Prostate gland (tissue), 2 donors: ENCODE results near the gene FBXO3. TPM values are rescaled to one million over a fixed set of nuclear protein-coding genes. Genes with fewer than 3 reads are reported as not detected.
"Not testable (repeated sequence)": the region's sequence is repeated elsewhere in the genome, so short reads cannot be mapped to it uniquely, and the experiment has no call there.

Experiments used
- DNase-seq: peaks from one replicate; pipeline ENCODE4 v3.0.0-alpha.2; 2019; ENCODE audit warnings: low spot score
- H3K27ac ChIP-seq, 2 donors: fragments of 200-600 bp; sonication (generic); 2 replicates each; pipeline ENCODE4 v1.5.1; 2017 to 2019
- H3K27me3 ChIP-seq: fragments of 200-600 bp; sonication (generic); replicated peaks from 2 replicates; pipeline ENCODE4 v1.5.1; 2019; ENCODE audit not compliant: insufficient read depth
- H3K36me3 ChIP-seq, 2 donors: fragments of 200-600 bp; sonication (generic); 1 replicate in 1 of 2; 2 replicates in 1 of 2; pipeline versions ENCODE4 v1.5.1 to v1.8.1; 2017 to 2019
- H3K4me1 ChIP-seq: fragments of 200-600 bp; sonication (generic); replicated peaks from 2 replicates; pipeline ENCODE4 v1.5.1; 2019
- H3K4me3 ChIP-seq, 2 donors: fragments of 200-600 bp; sonication (generic); 2 replicates each; pipeline ENCODE4 v1.5.1; 2017 to 2019
- H3K9me3 ChIP-seq: fragments of 200-600 bp; sonication (generic); 2 replicates; pipeline ENCODE4 v1.5.1; 2017
- CTCF ChIP-seq, 4 experiments: fragments of 200-600 bp in 2 of 4; fragments of 450-650 bp in 2 of 4; sonication (generic) in 2 of 4; IDR thresholded peaks; 1 replicate in 3 of 4; 2 replicates in 1 of 4; pipeline ENCODE4 v1.5.1; 2016 to 2019; ENCODE audit warnings: antibody characterized with exemption in 4 of 4, mild to moderate bottlenecking in 2 of 4, moderate library complexity in 2 of 4
- POLR2A ChIP-seq: fragments of 450-650 bp; IDR thresholded peaks from one replicate; pipeline ENCODE4 v1.6.1; 2016; ENCODE audit warnings: antibody characterized with exemption, mild to moderate bottlenecking
- POLR2AphosphoS5 ChIP-seq: sonication (generic); formaldehyde crosslinking; IDR thresholded peaks from one replicate; pipeline ENCODE4 v1.6.1; 2017; ENCODE audit warnings: antibody characterized with exemption
- WGBS: methylation state at CpG from one replicate; pipeline ENCODE4 v1.1.5; 2018; 5-methylcytosine and 5-hydroxymethylcytosine counted together
- intact Hi-C: fragments of 100-400 bp; cut with DNase I; formaldehyde crosslinking; loops from one replicate; pipeline ENCODE4 v1.14.2; 2022
- total RNA-seq, 2 donors: library from RNA; depleted of rRNA; stranded (reverse); fragments of >200 nt; gene quantifications; one replicate each; pipeline ENCODE4 v1.1.0, GENCODE V29; 2016

Gene FBXO3
- 10 to 100 TPM; 24.5 to 45.0 TPM for total RNA-seq

GRCh38 chr11:33773987-33774735 lies at the start of gene FBXO3:
TSS of gene FBXO3 (minus strand) at chr11:33774520. CDS start at chr11:33774497, 23 bp downstream.
- intact Hi-C loops, result no loop called here
- peak; percentile 88 for DNase-seq

GRCh38 chr11:33822981-33823380 lies 48.7 kb upstream of the FBXO3 start:
- H3K4me3 ChIP-seq, H3K27ac ChIP-seq, intact Hi-C loops, DNase-seq, H3K36me3 ChIP-seq, H3K4me1 ChIP-seq, H3K27me3 ChIP-seq, H3K9me3 ChIP-seq: not testable (repeated sequence)
- WGBS, result 45% methylated on average over 3 of the region's 3 CpGs

More at GRCh38 chr11:33773987-33774735, at the start of gene FBXO3:
- no peak for TF ChIP-seq CTCF (IDR thresholded peaks at IDR 0.05)
- TF ChIP-seq POLR2A, result no peak
- TF ChIP-seq POLR2AphosphoS5, result peak; percentile 69
- no peaks in the 10 kb centered on the region for H3K9me3 ChIP-seq
- no peaks in the 10 kb centered on the region for H3K36me3 ChIP-seq
- peak within 1 kb of the TSS; percentile 94 to 96 for H3K4me3 ChIP-seq
- H3K27me3 ChIP-seq, result no peaks in the 10 kb centered on the region
- 0% methylated on average over 36 of the region's 64 CpGs for WGBS
- peak within 1 kb of the TSS; percentile 79 to 83 for H3K27ac ChIP-seq
- no peaks in the 10 kb centered on the region for H3K4me1 ChIP-seq

GRCh38 chr11:33819278-33820035 lies 45.1 kb upstream of the FBXO3 start:
- Histone ChIP-seq H3K4me1 (no peaks in the 10 kb centered on the region), H3K36me3 (no peaks in the 10 kb centered on the region), H3K27me3 (no peaks in the 10 kb centered on the region), H3K9me3 (no peaks in the 10 kb centered on the region), H3K4me3 (no peak overlapping the region), H3K27ac (no peak overlapping the region)
- WGBS, result 66% methylated on average over 16 of the region's 16 CpGs
- DNase-seq, result no peak
- TF ChIP-seq POLR2A, result no peak
- TF ChIP-seq POLR2AphosphoS5, result no peak
- no peak for TF ChIP-seq CTCF (IDR thresholded peaks at IDR 0.05)
- intact Hi-C loops, result no loop called here

- TF ChIP-seq POLR2AphosphoS5, result peak; percentile 7
- TF ChIP-seq CTCF (IDR thresholded peaks at IDR 0.05), result peak; percentile 76 to 93 (median 84)
- no peak for TF ChIP-seq POLR2A
- H3K9me3 ChIP-seq, result no peaks in the 10 kb centered on the region
- peak; percentile 70 for DNase-seq
- no peaks in the 10 kb centered on the region for H3K27me3 ChIP-seq
- H3K4me1 ChIP-seq, result no peaks in the 10 kb centered on the region
- H3K36me3 ChIP-seq, result no peaks in the 10 kb centered on the region
- no peak overlapping the region for H3K4me3 ChIP-seq
- intact Hi-C loops, result no loop called here
- no peak overlapping the region for H3K27ac ChIP-seq
- 25% methylated on average over 12 of the region's 12 CpGs for WGBS
Measured at GRCh38 chr11:33808228-33808828, 34.0 kb upstream of the FBXO3 start.

GRCh38 chr11:33804471-33804870 lies 30.2 kb upstream of the FBXO3 start:
- H3K9me3 ChIP-seq, result no peaks in the 10 kb centered on the region
- intact Hi-C loops, result no loop called here
- H3K36me3 ChIP-seq, result no peaks in the 10 kb centered on the region
- no peak overlapping the region for H3K27ac ChIP-seq
- no peaks in the 10 kb centered on the region for H3K4me1 ChIP-seq
- no peak overlapping the region for H3K4me3 ChIP-seq
- 57% methylated on average over 2 of the region's 2 CpGs for WGBS
- no peak for TF ChIP-seq CTCF (IDR thresholded peaks at IDR 0.05)
- no peak for TF ChIP-seq POLR2AphosphoS5
- no peak for TF ChIP-seq POLR2A
- DNase-seq, result no peak
- H3K27me3 ChIP-seq, result no peaks in the 10 kb centered on the region
